ENCODE measurements around the gene GPC1. TPM values are rescaled to one million over a fixed set of nuclear protein-coding genes. Genes with fewer than 3 reads are reported as not detected.
A peak's percentile ranks its signal among the peaks of the same experiment; 100 is the strongest.

GPC1 gene
- total RNA-seq, 3 donors from 2014 or later, result 13.8 to 56.3 (median 21.0) TPM

DNA sequence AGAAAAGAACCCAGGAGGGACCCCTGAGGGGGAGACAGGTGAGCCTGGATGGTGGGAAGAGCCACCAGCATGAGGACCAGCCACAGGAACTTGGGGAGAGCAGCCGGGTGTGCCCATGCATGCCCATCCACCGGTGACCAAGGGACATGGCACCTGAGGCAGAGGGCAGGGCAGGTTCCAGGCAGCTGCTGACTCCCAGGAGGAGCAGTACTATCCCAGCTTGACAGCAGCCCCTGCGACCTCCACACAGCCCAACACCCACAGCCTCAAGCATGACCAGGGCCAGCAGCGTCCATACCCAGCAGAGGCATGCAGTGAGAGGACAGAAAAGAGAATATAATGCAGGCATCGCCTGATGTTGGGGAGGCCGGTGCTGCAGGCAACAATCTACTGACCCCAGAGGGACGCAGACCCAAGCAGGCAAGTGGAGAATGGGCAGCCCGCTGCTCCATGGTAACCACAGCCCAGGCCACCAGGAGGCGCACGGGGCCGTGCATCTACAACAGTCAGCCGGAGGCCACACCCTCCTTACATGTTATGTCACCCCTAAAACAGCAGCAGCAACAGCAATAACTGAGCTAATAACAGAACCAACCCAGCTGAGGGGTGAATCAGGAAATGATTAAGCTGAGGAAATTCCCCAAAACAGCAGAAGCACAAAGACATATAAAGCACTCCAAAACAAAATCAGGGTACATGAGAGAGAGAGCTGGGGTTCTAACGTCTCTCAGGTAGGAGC lies 78.3 kb downstream of the GPC1 start:
- Histone ChIP-seq H3K9me3 (no peaks in the 10 kb centered on the region), H3K4me3 (no peak overlapping the region), H3K27ac (no peak overlapping the region), H3K36me3 (no peaks in the 10 kb centered on the region), H3K4me1 (no peaks in the 10 kb centered on the region), H3K27me3 (no peaks in the 10 kb centered on the region)
- intact Hi-C loops (cut with DNase I; ENCODE audit: low total_unique reads), result no loop called here
- TF ChIP-seq, protein P1, sequence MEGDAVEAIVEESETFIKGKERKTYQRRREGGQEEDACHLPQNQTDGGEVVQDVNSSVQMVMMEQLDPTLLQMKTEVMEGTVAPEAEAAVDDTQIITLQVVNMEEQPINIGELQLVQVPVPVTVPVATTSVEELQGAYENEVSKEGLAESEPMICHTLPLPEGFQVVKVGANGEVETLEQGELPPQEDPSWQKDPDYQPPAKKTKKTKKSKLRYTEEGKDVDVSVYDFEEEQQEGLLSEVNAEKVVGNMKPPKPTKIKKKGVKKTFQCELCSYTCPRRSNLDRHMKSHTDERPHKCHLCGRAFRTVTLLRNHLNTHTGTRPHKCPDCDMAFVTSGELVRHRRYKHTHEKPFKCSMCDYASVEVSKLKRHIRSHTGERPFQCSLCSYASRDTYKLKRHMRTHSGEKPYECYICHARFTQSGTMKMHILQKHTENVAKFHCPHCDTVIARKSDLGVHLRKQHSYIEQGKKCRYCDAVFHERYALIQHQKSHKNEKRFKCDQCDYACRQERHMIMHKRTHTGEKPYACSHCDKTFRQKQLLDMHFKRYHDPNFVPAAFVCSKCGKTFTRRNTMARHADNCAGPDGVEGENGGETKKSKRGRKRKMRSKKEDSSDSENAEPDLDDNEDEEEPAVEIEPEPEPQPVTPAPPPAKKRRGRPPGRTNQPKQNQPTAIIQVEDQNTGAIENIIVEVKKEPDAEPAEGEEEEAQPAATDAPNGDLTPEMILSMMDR (IDR thresholded peaks at IDR 0.05), result peak in 2 of 3 donors; percentile 53 to 56
- no peak for TF ChIP-seq POLR2AphosphoS5 (IDR thresholded peaks at IDR 0.05)
- DNase-seq (ENCODE audit: low spot score in 2 of 2), result peak; percentile 39 to 55

DNA sequence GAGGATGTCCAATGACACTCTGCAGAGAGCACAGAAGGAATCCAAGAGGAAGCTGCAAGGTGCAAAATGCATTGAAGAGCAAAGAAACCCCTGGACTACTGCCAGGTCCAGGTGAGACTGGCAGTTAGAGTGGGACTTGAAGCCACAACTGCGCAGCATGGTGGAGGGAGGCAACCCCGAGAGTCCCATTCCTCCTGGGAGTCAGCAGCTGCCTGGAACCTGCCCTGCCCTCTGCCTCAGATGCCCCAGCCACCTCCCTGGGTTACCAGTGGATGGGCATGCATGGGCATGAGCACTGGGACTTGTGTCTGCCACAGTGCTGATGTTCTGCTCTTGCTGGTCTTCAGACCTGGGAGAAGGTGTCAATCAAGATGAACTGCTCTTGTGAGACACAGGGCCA lies 79.2 kb downstream of the GPC1 start:
- intact Hi-C loops (cut with DNase I; ENCODE audit: low total_unique reads), result no loop called here

GRCh38 chr2:240517342-240517741 lies 81.9 kb downstream of the GPC1 start:
- no peaks in the 10 kb centered on the region for H3K27me3 ChIP-seq
- no peaks in the 10 kb centered on the region for H3K4me1 ChIP-seq
- no peak overlapping the region for H3K27ac ChIP-seq
- no peaks in the 10 kb centered on the region for H3K9me3 ChIP-seq
- H3K4me3 ChIP-seq, result no peak overlapping the region
- H3K36me3 ChIP-seq, result no peaks in the 10 kb centered on the region
- intact Hi-C loops (cut with DNase I; ENCODE audit: low total_unique reads), result no loop called here
- peak in 1 of 2 donors; percentile 25 for DNase-seq (ENCODE audit: low spot score in 2 of 2)
- TF ChIP-seq POLR2A (IDR thresholded peaks at IDR 0.05) (no peak), POLR2AphosphoS5 (IDR thresholded peaks at IDR 0.05) (no peak)
- TF ChIP-seq, protein P1 (IDR thresholded peaks at IDR 0.05), result no peak

More for the DNA sequence above, 79.2 kb downstream of the GPC1 start:
- no peaks in the 10 kb centered on the region for H3K36me3 ChIP-seq
- H3K27ac ChIP-seq, result no peak overlapping the region
- no peak overlapping the region for H3K4me3 ChIP-seq
- no peaks in the 10 kb centered on the region for H3K9me3 ChIP-seq
- peak in 1 of 2 donors; percentile 43 for DNase-seq (ENCODE audit: low spot score in 2 of 2)
- TF ChIP-seq POLR2A (IDR thresholded peaks at IDR 0.05), result no peak
- no peak for TF ChIP-seq POLR2AphosphoS5 (IDR thresholded peaks at IDR 0.05)
- TF ChIP-seq, protein P1 (IDR thresholded peaks at IDR 0.05), result no peak
- no peaks in the 10 kb centered on the region for H3K27me3 ChIP-seq
- H3K4me1 ChIP-seq, result no peaks in the 10 kb centered on the region

Other genes with a start within 250 kb of the GPC1 start
- 10 to 100 TPM; 13.0 to 32.8 (median 19.0) TPM for gene ANKMY1, start 122.3 kb downstream of the GPC1 start, total RNA-seq
- gene DUSP28, start 124.7 kb downstream of the GPC1 start, total RNA-seq, result 1 to 10 TPM; 5.9 to 8.8 (median 6.9) TPM
- gene RNPEPL1, start 132.8 kb downstream of the GPC1 start, total RNA-seq, result 10 to 100 TPM; 22.4 to 57.9 (median 42.3) TPM
- gene CAPN10, start 151.1 kb downstream of the GPC1 start, total RNA-seq, result 10 to 100 TPM; 17.0 to 26.2 (median 25.5) TPM
- 1 to 10 TPM; 1.6 to 4.7 (median 2.6) TPM for gene GPR35, start 189.8 kb downstream of the GPC1 start, total RNA-seq
- gene AQP12B, start 247.2 kb downstream of the GPC1 start, total RNA-seq, result not detected